T-helper 2 cell (primary cell): ENCODE measurements around the gene RPL27.
"Not testable (repeated sequence)": the region's sequence is repeated elsewhere in the genome, so short reads cannot be mapped to it uniquely, and the experiment has no call there.

Experiments
- DNase-seq, 5 experiments: peaks; one replicate each; pipeline versions ENCODE4 v3.0.0 to v3.0.0-alpha.2; 2012 to 2022
- total RNA-seq, 2 donors: gene quantifications; one replicate each; lab custom pipeline; 2026; lab: John Stamatoyannopoulos, UW

The RPL27 gene
- total RNA-seq = 362 to 631 reads per million in 2 donors

GRCh38 chr17:42997984-42998938, at the start of gene RPL27:
RPL27 (plus strand) TSS chr17:42998419; CDS start chr17:42998751, 332 bp downstream.
- peak; percentile 79 to 100 (median 96) for DNase-seq

- DNase-seq = no peak
Observed at GRCh38 chr17:42950044-42950783, 48.0 kb upstream of the RPL27 start.

GRCh38 chr17:42953669-42954068, 44.5 kb upstream of the RPL27 start:
- DNase-seq = no peak

- peak; percentile 76 to 95 (median 88) for DNase-seq
Observed at GRCh38 chr17:42964161-42964932, 33.9 kb upstream of the RPL27 start, which contains the start of gene AARSD1. AARSD1 (minus strand) TSS chr17:42964454; CDS start chr17:42964440, 14 bp downstream.

GRCh38 chr17:42967925-42968324, 30.3 kb upstream of the RPL27 start:
- DNase-seq = no peak

- no peak for DNase-seq
Observed at GRCh38 chr17:42969001-42969581, 29.1 kb upstream of the RPL27 start.

GRCh38 chr17:42971589-42971988, 26.6 kb upstream of the RPL27 start:
- DNase-seq = no peak

- not testable (repeated sequence) for DNase-seq
Observed at GRCh38 chr17:42973323-42973722, 24.9 kb upstream of the RPL27 start.

GRCh38 chr17:42975265-42975664, 23.0 kb upstream of the RPL27 start:
- no peak for DNase-seq

GRCh38 chr17:42975701-42976100, 22.5 kb upstream of the RPL27 start:
- not testable (repeated sequence) for DNase-seq

GRCh38 chr17:42979511-42980273, 18.5 kb upstream of the RPL27 start, which contains the start of gene PTGES3L:
PTGES3L (minus strand) TSS chr17:42980080; CDS start chr17:42980053, 27 bp downstream.
- DNase-seq = peak in 3 of 5 experiments; percentile 5 to 30 (median 11)

GRCh38 chr17:42980274-42980765, 17.9 kb upstream of the RPL27 start, which contains the start of gene RUNDC1:
RUNDC1 (plus strand) TSS chr17:42980565; CDS start chr17:42980577, 12 bp downstream.
- peak; percentile 82 to 92 (median 88) for DNase-seq

GRCh38 chr17:42980766-42981397, 17.3 kb upstream of the RPL27 start:
- DNase-seq = peak; percentile 24 to 83 (median 47)

GRCh38 chr17:42982266-42982665, 16.0 kb upstream of the RPL27 start:
- DNase-seq = no peak

- no peak for DNase-seq
Observed at GRCh38 chr17:42985225-42985624, 13.0 kb upstream of the RPL27 start.

GRCh38 chr17:42989141-42989540, 9.1 kb upstream of the RPL27 start:
- DNase-seq = no peak

GRCh38 chr17:42989726-42990652, 8.2 kb upstream of the RPL27 start:
- no peak for DNase-seq

- no peak for DNase-seq
Observed at GRCh38 chr17:42991471-42991870, 6.7 kb upstream of the RPL27 start.

- no peak for DNase-seq
Observed at GRCh38 chr17:42992872-42993271, 5.3 kb upstream of the RPL27 start.
